Neural progenitor cell (in vitro differentiated cells): Measurements from ENCODE around the gene ZC3H8. TPM values are rescaled to one million over a fixed set of nuclear protein-coding genes. Genes with fewer than 3 reads are reported as not detected.

Experiments
- DNase-seq: peaks from one replicate; pipeline ENCODE4 v3.0.0-alpha.2; 2016; ENCODE audit warnings: low spot score
- H2AFZ ChIP-seq: fragments of 200-600 bp; sonication (generic); replicated peaks from 2 replicates; pipeline ENCODE4 v1.6.1; 2016; ENCODE audit warnings: antibody characterized with exemption
- H3F3A ChIP-seq: fragments of 200-600 bp; sonication (generic); 2 replicates; pipeline ENCODE4 v1.6.1; 2016; ENCODE audit warnings: antibody characterized with exemption, low read depth
- H3K27ac ChIP-seq: fragments of 200-600 bp; sonication (generic); 2 replicates; pipeline ENCODE4 v1.5.1; 2016; ENCODE audit warnings: mild to moderate bottlenecking
- H3K27me3 ChIP-seq: fragments of 200-600 bp; sonication (generic); 2 replicates; pipeline ENCODE4 v1.6.1; 2016; ENCODE audit warnings: mild to moderate bottlenecking, moderate library complexity
- H3K36me3 ChIP-seq: fragments of 200-600 bp; sonication (generic); 2 replicates; pipeline ENCODE4 v1.5.1; 2016
- H3K4me1 ChIP-seq: fragments of 200-600 bp; sonication (generic); 2 replicates; pipeline ENCODE4 v1.6.1; 2016; ENCODE audit warnings: mixed run types
- H3K4me2 ChIP-seq: fragments of 200-600 bp; sonication (generic); 2 replicates; pipeline ENCODE4 v1.6.1; 2016
- H3K4me3 ChIP-seq: fragments of 200-600 bp; sonication (generic); 2 replicates; pipeline ENCODE4 v1.5.1; 2016
- H3K79me2 ChIP-seq: fragments of 200-600 bp; sonication (generic); 2 replicates; pipeline ENCODE4 v1.6.1; 2016; ENCODE audit warnings: low read depth
- H3K9ac ChIP-seq: fragments of 200-600 bp; sonication (generic); 2 replicates; pipeline ENCODE4 v1.6.1; 2016
- H3K9me3 ChIP-seq: fragments of 200-600 bp; sonication (generic); 2 replicates; pipeline ENCODE4 v1.5.1; 2016; ENCODE audit warnings: low read depth
- H4K20me1 ChIP-seq: fragments of 200-600 bp; sonication (generic); 2 replicates; pipeline ENCODE4 v1.6.1; 2016; ENCODE audit warnings: low read depth
- H3K27ac Mint-ChIP-seq: 3 replicates; pipeline ENCODE4 v1.8.0; 2021; ENCODE audit warnings: mixed read lengths
- H3K27me3 Mint-ChIP-seq: 2 replicates; pipeline ENCODE4 v1.8.0; 2022; ENCODE audit warnings: low read depth, mild to moderate bottlenecking, inconsistent platforms, moderate library complexity, mixed read lengths; ENCODE audit not compliant: insufficient read depth
- H3K36me3 Mint-ChIP-seq: 3 replicates; pipeline ENCODE4 v1.8.0; 2021; ENCODE audit warnings: mixed read lengths
- H3K4me1 Mint-ChIP-seq: 3 replicates; pipeline ENCODE4 v1.8.0; 2021; ENCODE audit warnings: mixed read lengths
- H3K4me3 Mint-ChIP-seq: 3 replicates; pipeline ENCODE4 v1.8.0; 2021; ENCODE audit warnings: mild to moderate bottlenecking, moderate library complexity, mixed read lengths
- H3K9me3 Mint-ChIP-seq: 3 replicates; pipeline ENCODE4 v1.8.0; 2020; ENCODE audit warnings: mixed read lengths
- EZH2 ChIP-seq: fragments of 200-600 bp; sonication (generic); IDR thresholded peaks from 2 replicates; pipeline ENCODE4 v1.6.1; 2017; ENCODE audit warnings: antibody characterized with exemption, mild to moderate bottlenecking, moderate library complexity
- EZH2phosphoT487 ChIP-seq: fragments of 200-600 bp; sonication (generic); IDR thresholded peaks from 2 replicates; pipeline ENCODE4 v1.6.1; 2017; ENCODE audit warnings: antibody characterized with exemption
- total RNA-seq: library from RNA; depleted of rRNA; stranded (reverse); fragments of >200 nt; gene quantifications from 2 replicates; pipeline ENCODE4 v1.2.3, GENCODE V29; 2015; ENCODE audit warnings: low replicate concordance
- TF ChIP-seq, protein P1 (sequence below): fragments of 200-600 bp; sonication (generic); IDR thresholded peaks from 2 replicates; pipeline ENCODE4 v1.5.1; 2017; ENCODE audit warnings: antibody characterized with exemption, mild to moderate bottlenecking

The ZC3H8 gene
- total RNA-seq, 1 donor from 2014 or later = 14.2 TPM

GRCh38 chr2:112162341-112162740, 92.5 kb downstream of the ZC3H8 start:
- no peaks in the 10 kb centered on the region for H3K79me2 ChIP-seq
- H3K4me3 ChIP-seq = no peak overlapping the region
- Mint-ChIP-seq H3K4me1 (peaks cover 7% of the 10 kb centered on the region), H3K27ac (no peak overlapping the region), H3K36me3 (peaks cover 16% of the 10 kb centered on the region), H3K27me3 (peaks cover 2% of the 10 kb centered on the region), H3K9me3 (peaks cover 2% of the 10 kb centered on the region), H3K4me3 (no peak overlapping the region)
- DNase-seq = no peak
- H2AFZ ChIP-seq = no peak overlapping the region
- H3K4me2 ChIP-seq = no peak overlapping the region
- H3K4me1 ChIP-seq = no peaks in the 10 kb centered on the region
- TF ChIP-seq, protein P1, sequence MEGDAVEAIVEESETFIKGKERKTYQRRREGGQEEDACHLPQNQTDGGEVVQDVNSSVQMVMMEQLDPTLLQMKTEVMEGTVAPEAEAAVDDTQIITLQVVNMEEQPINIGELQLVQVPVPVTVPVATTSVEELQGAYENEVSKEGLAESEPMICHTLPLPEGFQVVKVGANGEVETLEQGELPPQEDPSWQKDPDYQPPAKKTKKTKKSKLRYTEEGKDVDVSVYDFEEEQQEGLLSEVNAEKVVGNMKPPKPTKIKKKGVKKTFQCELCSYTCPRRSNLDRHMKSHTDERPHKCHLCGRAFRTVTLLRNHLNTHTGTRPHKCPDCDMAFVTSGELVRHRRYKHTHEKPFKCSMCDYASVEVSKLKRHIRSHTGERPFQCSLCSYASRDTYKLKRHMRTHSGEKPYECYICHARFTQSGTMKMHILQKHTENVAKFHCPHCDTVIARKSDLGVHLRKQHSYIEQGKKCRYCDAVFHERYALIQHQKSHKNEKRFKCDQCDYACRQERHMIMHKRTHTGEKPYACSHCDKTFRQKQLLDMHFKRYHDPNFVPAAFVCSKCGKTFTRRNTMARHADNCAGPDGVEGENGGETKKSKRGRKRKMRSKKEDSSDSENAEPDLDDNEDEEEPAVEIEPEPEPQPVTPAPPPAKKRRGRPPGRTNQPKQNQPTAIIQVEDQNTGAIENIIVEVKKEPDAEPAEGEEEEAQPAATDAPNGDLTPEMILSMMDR = no peak
- TF ChIP-seq EZH2phosphoT487 (no peak), EZH2 (no peak)
- H3K27ac ChIP-seq = no peak overlapping the region
- no peaks in the 10 kb centered on the region for H3K27me3 ChIP-seq
- no peaks in the 10 kb centered on the region for H3K36me3 ChIP-seq
- H4K20me1 ChIP-seq = no peaks in the 10 kb centered on the region
- no peaks in the 10 kb centered on the region for H3F3A ChIP-seq
- H3K9me3 ChIP-seq = no peaks in the 10 kb centered on the region
- no peak overlapping the region for H3K9ac ChIP-seq

Other genes with a start within 250 kb of the ZC3H8 start
- 16.0 and 34.4 TPM in 2 replicates for gene TMEM87B, start 199.8 kb downstream of the ZC3H8 start, total RNA-seq
- gene FBLN7, start 116.7 kb downstream of the ZC3H8 start, total RNA-seq = 7.8 and 18.4 TPM in 2 replicates
- gene ZC3H6, start 20.6 kb upstream of the ZC3H8 start, total RNA-seq = 16.0 and 21.7 TPM in 2 replicates
- 6.8 and 11.1 TPM in 2 replicates for gene RGPD8, start 178.6 kb upstream of the ZC3H8 start, total RNA-seq
- gene TTL, start 227.1 kb upstream of the ZC3H8 start, total RNA-seq = 53.2 and 81.3 TPM in 2 replicates